ENCODE results near the gene HPCAL4. TPM values are rescaled to one million over a fixed set of nuclear protein-coding genes. Genes with fewer than 3 reads are reported as not detected.
A peak's percentile ranks its signal among the peaks of the same experiment; 100 is the strongest.

Gene HPCAL4
- total RNA-seq, 2 experiments from 2014 or later = 1.8 to 2.2 TPM

GRCh38 chr1:39717809-39718208 lies 26.6 kb upstream of the HPCAL4 start:
- DNase-seq = no peak
- Mint-ChIP-seq H3K4me1 (no peaks in the 10 kb centered on the region), H3K9me3 (no peaks in the 10 kb centered on the region), H3K27me3 (peaks cover 31% of the 10 kb centered on the region), H3K36me3 (no peaks in the 10 kb centered on the region), H3K27ac (no peak overlapping the region), H3K4me3 (no peak overlapping the region)

- Mint-ChIP-seq H3K27ac (no peak overlapping the region), H3K9me3 (no peaks in the 10 kb centered on the region), H3K36me3 (no peaks in the 10 kb centered on the region), H3K4me1 (no peaks in the 10 kb centered on the region), H3K27me3 (peaks cover 34% of the 10 kb centered on the region), H3K4me3 (no peak overlapping the region)
- DNase-seq = no peak
Measured at GRCh38 chr1:39713557-39713956, 22.3 kb upstream of the HPCAL4 start.

GRCh38 chr1:39711966-39712340 lies 20.7 kb upstream of the HPCAL4 start:
- H3K4me1 Mint-ChIP-seq = no peaks in the 10 kb centered on the region
- H3K27me3 Mint-ChIP-seq = peaks cover 22% of the 10 kb centered on the region
- DNase-seq = no peak
- no peaks in the 10 kb centered on the region for H3K36me3 Mint-ChIP-seq
- no peak overlapping the region for H3K4me3 Mint-ChIP-seq
- H3K9me3 Mint-ChIP-seq = no peaks in the 10 kb centered on the region
- H3K27ac Mint-ChIP-seq = no peak overlapping the region

GRCh38 chr1:39711104-39711965 lies 20.1 kb upstream of the HPCAL4 start:
- Mint-ChIP-seq H3K9me3 (no peaks in the 10 kb centered on the region), H3K27ac (no peak overlapping the region), H3K36me3 (no peaks in the 10 kb centered on the region), H3K4me3 (no peak overlapping the region), H3K27me3 (peaks cover 16% of the 10 kb centered on the region), H3K4me1 (no peaks in the 10 kb centered on the region)
- DNase-seq = no peak

DNA sequence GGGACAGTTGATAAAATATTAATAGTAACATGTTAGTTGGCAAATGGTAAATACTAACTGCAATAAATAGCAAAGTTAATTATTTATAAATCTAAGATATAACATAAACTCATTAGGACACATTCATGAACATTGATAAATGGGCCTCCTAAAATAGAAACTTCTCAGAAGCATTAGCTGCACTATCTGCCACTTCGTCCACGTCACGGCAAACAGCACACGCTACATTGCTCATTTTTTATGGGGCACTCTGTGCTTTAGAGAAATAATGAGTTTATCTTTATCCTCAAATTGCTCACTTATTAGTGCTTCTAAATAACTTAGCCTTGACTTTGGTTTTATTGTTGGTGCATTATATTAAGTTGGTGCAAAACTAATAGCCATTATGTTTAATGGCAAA lies 16.3 kb upstream of the HPCAL4 start:
- Mint-ChIP-seq H3K4me3 (no peak overlapping the region), H3K4me1 (no peaks in the 10 kb centered on the region), H3K27ac (no peak overlapping the region), H3K36me3 (no peaks in the 10 kb centered on the region), H3K9me3 (no peaks in the 10 kb centered on the region), H3K27me3 (peaks cover 8% of the 10 kb centered on the region)
- no peak for DNase-seq

DNA sequence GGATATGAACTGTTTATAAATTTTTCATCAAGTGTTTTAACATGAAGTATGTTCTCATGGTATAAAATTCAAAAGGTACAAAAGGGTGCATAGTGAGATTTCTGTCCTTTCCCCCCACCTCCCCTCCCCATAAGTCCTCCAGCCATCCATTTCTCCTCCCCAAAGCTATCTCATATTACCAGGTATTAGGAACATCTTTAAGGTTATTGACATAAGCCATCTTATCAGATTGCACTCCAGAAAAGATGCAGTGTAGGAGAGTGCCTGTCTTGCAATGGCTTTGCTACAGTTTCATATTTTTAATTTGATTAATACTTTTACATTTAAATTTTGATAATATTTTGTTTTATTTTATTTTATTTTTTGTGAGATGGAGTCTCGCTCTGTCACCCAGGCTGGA lies 13.5 kb upstream of the HPCAL4 start:
- H3K27me3 Mint-ChIP-seq = peaks cover 11% of the 10 kb centered on the region
- H3K36me3 Mint-ChIP-seq = no peaks in the 10 kb centered on the region
- H3K4me1 Mint-ChIP-seq = no peaks in the 10 kb centered on the region
- H3K4me3 Mint-ChIP-seq = no peak overlapping the region
- no peak for DNase-seq
- no peak overlapping the region for H3K27ac Mint-ChIP-seq
- H3K9me3 Mint-ChIP-seq = no peaks in the 10 kb centered on the region

- H3K27ac Mint-ChIP-seq = no peak overlapping the region
- DNase-seq = no peak
- H3K36me3 Mint-ChIP-seq = no peaks in the 10 kb centered on the region
- H3K27me3 Mint-ChIP-seq = peaks cover 14% of the 10 kb centered on the region
- no peak overlapping the region for H3K4me3 Mint-ChIP-seq
- H3K9me3 Mint-ChIP-seq = no peaks in the 10 kb centered on the region
- no peaks in the 10 kb centered on the region for H3K4me1 Mint-ChIP-seq
Measured at GRCh38 chr1:39701049-39701439, 9.8 kb upstream of the HPCAL4 start.

DNA sequence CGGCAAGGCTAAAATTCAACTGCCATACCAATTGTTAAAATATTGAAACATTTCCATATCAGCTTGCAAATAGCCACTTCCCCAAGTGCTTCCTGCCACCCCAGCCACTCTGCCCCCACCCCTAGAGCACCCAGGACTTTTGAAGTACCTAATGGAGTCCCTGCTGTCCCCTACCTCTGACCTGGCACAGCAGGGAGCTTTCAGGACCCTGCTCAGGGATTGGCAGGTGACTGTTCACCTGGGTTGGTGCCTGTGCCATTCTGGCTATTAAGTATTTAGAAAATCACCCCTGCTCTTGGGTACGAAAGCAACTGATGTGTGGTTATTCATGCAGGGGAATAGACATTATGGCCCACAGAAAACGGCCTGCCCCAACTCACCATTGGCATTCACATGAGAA lies 9.1 kb upstream of the HPCAL4 start:
- Mint-ChIP-seq H3K27ac (no peak overlapping the region), H3K4me1 (no peaks in the 10 kb centered on the region), H3K9me3 (no peaks in the 10 kb centered on the region), H3K4me3 (no peak overlapping the region), H3K27me3 (peaks cover 17% of the 10 kb centered on the region), H3K36me3 (no peaks in the 10 kb centered on the region)
- DNase-seq = no peak

GRCh38 chr1:39699419-39699818 lies 8.2 kb upstream of the HPCAL4 start:
- no peak overlapping the region for H3K4me3 Mint-ChIP-seq
- H3K36me3 Mint-ChIP-seq = no peaks in the 10 kb centered on the region
- DNase-seq = no peak
- peaks cover 20% of the 10 kb centered on the region for H3K27me3 Mint-ChIP-seq
- no peaks in the 10 kb centered on the region for H3K9me3 Mint-ChIP-seq
- peaks cover 8% of the 10 kb centered on the region for H3K4me1 Mint-ChIP-seq
- H3K27ac Mint-ChIP-seq = no peak overlapping the region

DNA sequence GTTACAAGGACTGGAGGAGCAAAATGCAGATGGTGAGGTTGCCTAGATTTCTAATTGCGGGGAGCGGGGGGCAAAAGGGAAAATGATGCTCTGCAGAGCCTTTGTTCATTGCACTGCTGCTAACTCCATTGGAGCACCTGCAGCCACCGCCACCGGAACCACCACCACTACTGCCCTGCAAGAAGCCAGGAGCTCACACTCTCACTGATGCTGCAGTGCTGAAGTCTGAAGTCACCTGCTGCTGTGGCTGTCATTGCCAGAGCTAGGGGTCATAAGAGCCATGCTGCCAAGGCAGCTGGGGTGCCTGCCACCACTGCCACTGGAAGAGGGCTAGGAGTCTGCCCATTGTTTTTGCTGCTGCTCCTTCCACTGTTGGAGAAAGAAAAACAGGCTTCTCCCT lies 7.3 kb upstream of the HPCAL4 start:
- no peaks in the 10 kb centered on the region for H3K9me3 Mint-ChIP-seq
- no peak for DNase-seq
- no peak overlapping the region for H3K27ac Mint-ChIP-seq
- H3K4me1 Mint-ChIP-seq = peaks cover 11% of the 10 kb centered on the region
- H3K27me3 Mint-ChIP-seq = peaks cover 20% of the 10 kb centered on the region
- no peaks in the 10 kb centered on the region for H3K36me3 Mint-ChIP-seq
- H3K4me3 Mint-ChIP-seq = no peak overlapping the region

GRCh38 chr1:39696448-39696847 lies 5.2 kb upstream of the HPCAL4 start:
- DNase-seq = no peak
- Mint-ChIP-seq H3K9me3 (no peaks in the 10 kb centered on the region), H3K27ac (no peak overlapping the region), H3K27me3 (peaks cover 25% of the 10 kb centered on the region), H3K36me3 (no peaks in the 10 kb centered on the region), H3K4me1 (peaks cover 20% of the 10 kb centered on the region), H3K4me3 (no peak overlapping the region)

GRCh38 chr1:39695016-39695415 lies 3.8 kb upstream of the HPCAL4 start:
- H3K4me1 Mint-ChIP-seq = peaks cover 30% of the 10 kb centered on the region
- no peak overlapping the region for H3K4me3 Mint-ChIP-seq
- no peak for DNase-seq
- no peaks in the 10 kb centered on the region for H3K9me3 Mint-ChIP-seq
- H3K27me3 Mint-ChIP-seq = peaks cover 29% of the 10 kb centered on the region
- H3K36me3 Mint-ChIP-seq = no peaks in the 10 kb centered on the region
- H3K27ac Mint-ChIP-seq = no peak overlapping the region

- Mint-ChIP-seq H3K9me3 (no peaks in the 10 kb centered on the region), H3K27me3 (peaks cover 35% of the 10 kb centered on the region), H3K36me3 (no peaks in the 10 kb centered on the region), H3K27ac (no peak overlapping the region), H3K4me3 (no peak overlapping the region), H3K4me1 (peaks cover 39% of the 10 kb centered on the region)
- DNase-seq = no peak
Measured at GRCh38 chr1:39694026-39694425, 2.8 kb upstream of the HPCAL4 start.

DNA sequence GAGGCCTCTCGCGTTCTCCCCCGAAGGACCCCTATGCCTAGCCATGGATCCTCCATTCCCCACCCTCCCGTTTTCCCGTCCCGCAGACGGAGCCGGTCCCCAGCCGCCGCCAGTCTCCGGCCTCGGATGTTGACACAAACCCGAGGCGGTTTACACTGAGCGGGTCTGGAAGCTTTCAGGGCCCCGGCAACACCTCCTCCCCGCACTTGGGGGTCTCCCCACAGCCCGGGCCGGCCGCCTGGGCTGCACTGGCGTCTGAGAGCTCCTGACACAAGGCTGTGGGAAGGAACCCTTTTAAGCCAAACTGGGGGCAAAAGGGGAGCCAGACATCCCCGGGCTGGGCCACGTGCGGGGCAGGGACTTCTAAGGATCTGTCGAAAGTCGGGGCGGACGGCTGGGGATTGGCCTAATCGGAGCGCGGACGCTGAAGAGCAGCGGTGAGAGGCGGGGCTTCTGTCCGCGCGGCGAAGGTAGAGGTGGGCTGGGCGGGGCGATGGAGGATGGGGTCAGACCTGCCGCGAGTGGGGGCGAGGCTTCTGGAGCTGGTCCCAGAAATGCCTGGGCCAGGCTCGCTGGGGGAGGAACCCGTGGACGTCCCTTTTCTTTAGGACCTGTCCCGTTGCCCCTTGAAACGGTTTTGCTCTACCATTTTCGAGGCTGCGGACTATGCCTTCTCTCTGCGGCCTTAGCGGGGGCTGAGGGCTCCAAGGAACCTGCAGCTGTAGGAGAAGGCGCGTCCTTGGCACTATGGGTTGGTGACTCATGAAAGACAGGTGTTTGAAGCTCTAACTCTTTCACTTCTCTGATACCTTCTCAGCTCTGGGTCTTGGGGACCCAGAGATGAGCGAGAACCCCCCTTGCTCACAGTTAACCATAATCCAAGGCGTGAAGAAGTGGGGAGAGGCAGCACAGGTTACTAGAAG lies 1.2 kb upstream of the HPCAL4 start:
- DNase-seq = peak; percentile 23
- Mint-ChIP-seq H3K4me1 (peaks cover 39% of the 10 kb centered on the region), H3K9me3 (no peaks in the 10 kb centered on the region), H3K27me3 (peaks cover 34% of the 10 kb centered on the region), H3K27ac (no peak overlapping the region), H3K4me3 (peak overlapping the region; percentile 51), H3K36me3 (no peaks in the 10 kb centered on the region)

GRCh38 chr1:39690794-39691382 lies 345 bp downstream of the HPCAL4 start:
- no peak for DNase-seq
- peak overlapping the region; percentile 56 for H3K27ac Mint-ChIP-seq
- H3K36me3 Mint-ChIP-seq = no peaks in the 10 kb centered on the region
- peaks cover 39% of the 10 kb centered on the region for H3K4me1 Mint-ChIP-seq
- no peaks in the 10 kb centered on the region for H3K9me3 Mint-ChIP-seq
- H3K4me3 Mint-ChIP-seq = peak overlapping the region; percentile 81
- peaks cover 40% of the 10 kb centered on the region for H3K27me3 Mint-ChIP-seq

All from activated naive CD8-positive, alpha-beta T cell treated with anti-CD3 and anti-CD28 coated beads for 36 hours (primary cell).